ENCODE results near the gene EPB42. TPM values are rescaled to one million over a fixed set of nuclear protein-coding genes. Genes with fewer than 3 reads are reported as not detected.

EPB42 gene
- total RNA-seq, 1 experiment from 2014 or later, result not detected

DNA sequence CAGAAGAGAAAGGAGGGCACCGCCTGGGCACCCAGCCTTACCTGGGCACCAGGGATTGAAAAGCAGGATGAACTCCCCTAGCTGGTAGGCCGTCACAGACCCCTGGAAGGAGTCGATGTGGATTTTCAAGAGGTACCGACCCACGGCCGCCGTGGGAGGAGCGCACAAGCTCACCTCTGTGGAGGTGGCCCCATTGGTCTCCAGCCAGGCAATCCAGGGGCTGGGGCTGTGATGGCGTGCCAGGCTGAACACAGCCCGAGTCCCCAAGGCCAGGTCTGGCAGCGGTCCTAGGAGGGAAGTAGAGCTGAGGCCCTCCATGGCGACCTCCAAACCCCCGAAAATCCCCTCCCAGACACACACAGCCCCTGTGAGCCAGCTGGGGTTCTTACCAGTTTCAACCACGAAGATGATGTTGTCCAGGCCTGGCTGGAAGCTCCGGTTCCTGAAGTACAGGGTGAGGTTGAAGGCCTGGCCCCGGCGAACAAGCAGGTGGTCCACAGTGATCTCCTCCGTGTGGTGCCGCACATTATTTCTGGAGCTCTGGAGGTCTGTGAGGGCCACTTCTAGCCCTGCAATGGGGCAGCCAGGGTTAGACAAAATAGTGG, 39.3 kb upstream of the EPB42 start:
- no TSS peak for BruUV-seq (replicated peaks)

DNA sequence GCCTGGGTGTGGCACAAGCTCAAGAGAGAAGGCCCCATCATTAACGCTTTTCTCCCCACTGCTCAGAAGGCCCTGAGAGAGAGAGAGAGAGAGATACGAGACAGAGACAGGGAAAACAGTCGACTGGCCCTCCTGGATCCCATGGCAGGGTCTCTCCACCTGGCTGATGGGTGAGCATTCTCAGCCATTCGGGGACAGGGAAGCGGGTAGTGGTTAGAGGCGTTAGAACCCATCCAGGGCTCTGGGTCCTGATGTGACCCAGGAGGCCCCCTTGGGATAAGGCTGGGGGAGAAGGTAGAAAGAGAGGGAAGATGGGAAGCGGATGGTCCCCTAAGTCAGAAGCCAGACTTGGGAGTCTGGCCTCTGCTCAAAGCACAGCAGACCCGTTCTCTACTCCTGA, 38.0 kb upstream of the EPB42 start:
- POLR2A ChIA-PET (ENCODE audit: low non-redundant PET), result interaction anchor here (0.7 kb wide), 1 partner anchor 623 kb away, joined by 3 read pairs; no protein-coding TSS in a partner anchor
- H3K27ac ChIP-seq (ENCODE audit: low read depth, low read length, poor library complexity, severe bottlenecking), result no peak overlapping the region
- peaks cover 6% of the 10 kb centered on the region for H3K27me3 ChIP-seq (replicated peaks; ENCODE audit: insufficient read depth, low read depth, low read length, poor library complexity)
- no peak for DNase-seq (ENCODE audit: low spot score)
- H3K36me3 ChIP-seq (ENCODE audit: insufficient read depth, low read length, poor library complexity, severe bottlenecking), result no peaks in the 10 kb centered on the region
- no peak for TF ChIP-seq EZH2 (IDR thresholded peaks at IDR 0.05; ENCODE audit: borderline replicate concordance, low read depth, low read length, poor library complexity, severe bottlenecking)
- TF ChIP-seq, protein P1, sequence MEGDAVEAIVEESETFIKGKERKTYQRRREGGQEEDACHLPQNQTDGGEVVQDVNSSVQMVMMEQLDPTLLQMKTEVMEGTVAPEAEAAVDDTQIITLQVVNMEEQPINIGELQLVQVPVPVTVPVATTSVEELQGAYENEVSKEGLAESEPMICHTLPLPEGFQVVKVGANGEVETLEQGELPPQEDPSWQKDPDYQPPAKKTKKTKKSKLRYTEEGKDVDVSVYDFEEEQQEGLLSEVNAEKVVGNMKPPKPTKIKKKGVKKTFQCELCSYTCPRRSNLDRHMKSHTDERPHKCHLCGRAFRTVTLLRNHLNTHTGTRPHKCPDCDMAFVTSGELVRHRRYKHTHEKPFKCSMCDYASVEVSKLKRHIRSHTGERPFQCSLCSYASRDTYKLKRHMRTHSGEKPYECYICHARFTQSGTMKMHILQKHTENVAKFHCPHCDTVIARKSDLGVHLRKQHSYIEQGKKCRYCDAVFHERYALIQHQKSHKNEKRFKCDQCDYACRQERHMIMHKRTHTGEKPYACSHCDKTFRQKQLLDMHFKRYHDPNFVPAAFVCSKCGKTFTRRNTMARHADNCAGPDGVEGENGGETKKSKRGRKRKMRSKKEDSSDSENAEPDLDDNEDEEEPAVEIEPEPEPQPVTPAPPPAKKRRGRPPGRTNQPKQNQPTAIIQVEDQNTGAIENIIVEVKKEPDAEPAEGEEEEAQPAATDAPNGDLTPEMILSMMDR (conservative IDR thresholded peaks at IDR 0.05; ENCODE audit: low read depth, low read length), result no peak
- intact Hi-C loops (cut with micrococcal nuclease; ENCODE audit: unreplicated experiment), result no loop called here
- no TSS peak for BruUV-seq (replicated peaks)
- no peak overlapping the region for H3K4me3 ChIP-seq (ENCODE audit: low read depth, low read length, poor library complexity, severe bottlenecking)
- no peaks in the 10 kb centered on the region for H3K9me3 ChIP-seq (ENCODE audit: low read depth, low read length, poor library complexity, severe bottlenecking)
- H3K4me1 ChIP-seq (ENCODE audit: insufficient read depth, low read length, poor library complexity, severe bottlenecking), result peaks cover under 1% of the 10 kb centered on the region
- CTCF ChIA-PET, result no interaction called here

More for the DNA sequence above, 39.3 kb upstream of the EPB42 start:
- Histone ChIP-seq H3K27me3 (replicated peaks; ENCODE audit: insufficient read depth, low read depth, low read length, poor library complexity) (peaks cover 12% of the 10 kb centered on the region), H3K27ac (ENCODE audit: low read depth, low read length, poor library complexity, severe bottlenecking) (no peak overlapping the region), H3K4me1 (ENCODE audit: insufficient read depth, low read length, poor library complexity, severe bottlenecking) (no peaks in the 10 kb centered on the region), H3K36me3 (ENCODE audit: insufficient read depth, low read length, poor library complexity, severe bottlenecking) (no peaks in the 10 kb centered on the region), H3K4me3 (ENCODE audit: low read depth, low read length, poor library complexity, severe bottlenecking) (no peak overlapping the region), H3K9me3 (ENCODE audit: low read depth, low read length, poor library complexity, severe bottlenecking) (no peaks in the 10 kb centered on the region)
- no peak for DNase-seq (ENCODE audit: low spot score)
- ChIA-PET CTCF (no interaction called here), POLR2A (ENCODE audit: low non-redundant PET) (no interaction called here)
- intact Hi-C loops (cut with micrococcal nuclease; ENCODE audit: unreplicated experiment), result no loop called here
- no peak for TF ChIP-seq EZH2 (IDR thresholded peaks at IDR 0.05; ENCODE audit: borderline replicate concordance, low read depth, low read length, poor library complexity, severe bottlenecking)
- TF ChIP-seq, protein P1 (conservative IDR thresholded peaks at IDR 0.05; ENCODE audit: low read depth, low read length), result no peak

DNA sequence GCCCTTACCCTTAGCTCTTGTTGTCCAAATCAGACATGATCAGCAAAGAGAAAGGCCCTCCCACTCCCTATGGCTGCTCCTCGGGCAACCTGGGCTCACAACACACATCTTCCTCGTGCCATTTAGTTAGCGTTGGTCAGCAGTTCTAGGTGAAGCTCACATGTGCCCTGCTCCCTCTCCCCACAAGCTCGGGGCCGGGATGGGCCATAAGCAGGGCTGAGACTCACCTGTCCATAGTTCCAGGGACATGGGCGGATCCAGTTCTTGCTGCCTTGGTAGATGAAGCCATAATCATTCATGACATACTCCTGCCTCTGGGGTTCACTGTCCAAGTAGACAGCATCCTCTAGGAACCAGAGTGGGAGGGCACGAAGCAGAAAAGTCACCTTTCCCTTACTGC, 35.5 kb upstream of the EPB42 start:
- POLR2A ChIA-PET (ENCODE audit: low non-redundant PET), result no interaction called here

More for the DNA sequence above, 35.5 kb upstream of the EPB42 start:
- DNase-seq (ENCODE audit: low spot score), result no peak
- peaks cover 8% of the 10 kb centered on the region for H3K4me1 ChIP-seq (ENCODE audit: insufficient read depth, low read length, poor library complexity, severe bottlenecking)
- H3K27me3 ChIP-seq (replicated peaks; ENCODE audit: insufficient read depth, low read depth, low read length, poor library complexity), result no peaks in the 10 kb centered on the region
- intact Hi-C loops (cut with micrococcal nuclease; ENCODE audit: unreplicated experiment), result no loop called here
- CTCF ChIA-PET, result no interaction called here
- no peak overlapping the region for H3K4me3 ChIP-seq (ENCODE audit: low read depth, low read length, poor library complexity, severe bottlenecking)
- H3K36me3 ChIP-seq (ENCODE audit: insufficient read depth, low read length, poor library complexity, severe bottlenecking), result no peaks in the 10 kb centered on the region
- H3K27ac ChIP-seq (ENCODE audit: low read depth, low read length, poor library complexity, severe bottlenecking), result no peak overlapping the region
- no peak for TF ChIP-seq EZH2 (IDR thresholded peaks at IDR 0.05; ENCODE audit: borderline replicate concordance, low read depth, low read length, poor library complexity, severe bottlenecking)
- TF ChIP-seq, protein P1 (conservative IDR thresholded peaks at IDR 0.05; ENCODE audit: low read depth, low read length), result no peak
- BruUV-seq (replicated peaks), result no TSS peak
- H3K9me3 ChIP-seq (ENCODE audit: low read depth, low read length, poor library complexity, severe bottlenecking), result no peaks in the 10 kb centered on the region
